Measurements from ENCODE around the gene PRELP. TPM values are rescaled to one million over a fixed set of nuclear protein-coding genes. Genes with fewer than 3 reads are reported as not detected.
"Not testable (repeated sequence)": the region's sequence is repeated elsewhere in the genome, so short reads cannot be mapped to it uniquely, and the experiment has no call there.

Gene PRELP
- total and polyA plus RNA-seq, 8 donors, result 1.1 to 29.8 (median 8.7) TPM

GRCh38 chr1:203464226-203464625 is 11.4 kb upstream of the PRELP start:
- TF ChIP-seq POLR2AphosphoS5 (IDR thresholded peaks at IDR 0.05), result no peak
- no peak for TF ChIP-seq CTCF (IDR thresholded peaks at IDR 0.05)
- TF ChIP-seq EP300 (IDR thresholded peaks at IDR 0.05), result no peak
- TF ChIP-seq POLR2A (IDR thresholded peaks at IDR 0.05), result no peak
- WGBS, 5 donors, result 62 to 76% (median 71%) methylated on average over 5 of the region's 5 CpGs
- Histone ChIP-seq H3K9me3 (no peaks in the 10 kb centered on the region), H3K36me3 (no peaks in the 10 kb centered on the region), H3K27ac (peak overlapping the region in 4 of 5 donors; percentile 73 to 83 (median 81)), H3K4me3 (no peak overlapping the region), H3K27me3 (peaks cover 0 to 7% (median 0%) of the 10 kb centered on the region in 3 donors), H3K4me1 (peaks cover 16 to 54% (median 35%) of the 10 kb centered on the region in 4 donors)
- no peak for DNase-seq
- intact Hi-C loops (cut with DNase I; ENCODE audit: low total_unique reads), result no loop called here

GRCh38 chr1:203464743-203465142 is 10.9 kb upstream of the PRELP start:
- WGBS, 5 donors, result 87 to 100% (median 94%) methylated on average over 3 of the region's 3 CpGs

GRCh38 chr1:203465146-203465798 is 10.3 kb upstream of the PRELP start:
- 79 to 88% (median 83%) methylated on average over 11 of the region's 11 CpGs for WGBS, 5 donors
- no peak for DNase-seq
- Histone ChIP-seq H3K36me3 (no peaks in the 10 kb centered on the region), H3K4me3 (no peak overlapping the region), H3K9me3 (no peaks in the 10 kb centered on the region), H3K4me1 (peaks cover 16 to 54% (median 35%) of the 10 kb centered on the region in 4 donors), H3K27me3 (peaks cover 0 to 5% (median 0%) of the 10 kb centered on the region in 3 donors), H3K27ac (peak overlapping the region; percentile 4 to 83 (median 80))
- TF ChIP-seq EP300 (IDR thresholded peaks at IDR 0.05), result peak; percentile 91
- TF ChIP-seq POLR2A (IDR thresholded peaks at IDR 0.05), result no peak
- TF ChIP-seq POLR2AphosphoS5 (IDR thresholded peaks at IDR 0.05), result peak; percentile 28 to 82 (median 49)
- TF ChIP-seq CTCF (IDR thresholded peaks at IDR 0.05), result no peak
- intact Hi-C loops (cut with DNase I; ENCODE audit: low total_unique reads), result no loop called here

More at GRCh38 chr1:203464743-203465142, 10.9 kb upstream of the PRELP start:
- no peak for TF ChIP-seq EP300 (IDR thresholded peaks at IDR 0.05)
- TF ChIP-seq POLR2A (IDR thresholded peaks at IDR 0.05), result no peak
- TF ChIP-seq POLR2AphosphoS5 (IDR thresholded peaks at IDR 0.05), result no peak
- no peak for TF ChIP-seq CTCF (IDR thresholded peaks at IDR 0.05)
- no peak for DNase-seq
- H3K27ac ChIP-seq, result peak overlapping the region in 4 of 5 donors; percentile 73 to 83 (median 81)
- peaks cover 16 to 54% (median 35%) of the 10 kb centered on the region in 4 donors for H3K4me1 ChIP-seq
- no peaks in the 10 kb centered on the region for H3K9me3 ChIP-seq
- no peaks in the 10 kb centered on the region for H3K36me3 ChIP-seq
- intact Hi-C loops (cut with DNase I; ENCODE audit: low total_unique reads), result no loop called here
- H3K4me3 ChIP-seq, result no peak overlapping the region
- H3K27me3 ChIP-seq, result peaks cover 0 to 7% (median 0%) of the 10 kb centered on the region in 3 donors

GRCh38 chr1:203465948-203466347 is 9.7 kb upstream of the PRELP start:
- Histone ChIP-seq H3K27me3 (no peaks in the 10 kb centered on the region), H3K27ac (peak overlapping the region; percentile 4 to 83 (median 80)), H3K36me3 (no peaks in the 10 kb centered on the region), H3K9me3 (no peaks in the 10 kb centered on the region), H3K4me3 (no peak overlapping the region), H3K4me1 (peaks cover 16 to 54% (median 35%) of the 10 kb centered on the region in 4 donors)
- DNase-seq, result peak in 1 of 2 donors; percentile 81
- TF ChIP-seq CTCF (IDR thresholded peaks at IDR 0.05), result no peak
- no peak for TF ChIP-seq EP300 (IDR thresholded peaks at IDR 0.05)
- no peak for TF ChIP-seq POLR2A (IDR thresholded peaks at IDR 0.05)
- TF ChIP-seq POLR2AphosphoS5 (IDR thresholded peaks at IDR 0.05), result no peak
- WGBS, 5 donors, result 6 to 27% (median 26%) methylated on average over 7 of the region's 7 CpGs
- intact Hi-C loops (cut with DNase I; ENCODE audit: low total_unique reads), result no loop called here

GRCh38 chr1:203466906-203467549 is 8.6 kb upstream of the PRELP start:
- H3K27me3 ChIP-seq; H3K4me3 ChIP-seq; H3K9me3 ChIP-seq; H3K36me3 ChIP-seq; intact Hi-C loops (cut with DNase I; ENCODE audit: low total_unique reads); DNase-seq: not testable (repeated sequence)
- peak overlapping the region; percentile 19 to 83 (median 80) for H3K27ac ChIP-seq
- peaks cover 16 to 54% (median 35%) of the 10 kb centered on the region in 4 donors for H3K4me1 ChIP-seq
- 75 to 91% (median 85%) methylated on average over 13 of the region's 13 CpGs for WGBS, 5 donors
